Measurements from ENCODE around the gene TENM4.

DNA sequence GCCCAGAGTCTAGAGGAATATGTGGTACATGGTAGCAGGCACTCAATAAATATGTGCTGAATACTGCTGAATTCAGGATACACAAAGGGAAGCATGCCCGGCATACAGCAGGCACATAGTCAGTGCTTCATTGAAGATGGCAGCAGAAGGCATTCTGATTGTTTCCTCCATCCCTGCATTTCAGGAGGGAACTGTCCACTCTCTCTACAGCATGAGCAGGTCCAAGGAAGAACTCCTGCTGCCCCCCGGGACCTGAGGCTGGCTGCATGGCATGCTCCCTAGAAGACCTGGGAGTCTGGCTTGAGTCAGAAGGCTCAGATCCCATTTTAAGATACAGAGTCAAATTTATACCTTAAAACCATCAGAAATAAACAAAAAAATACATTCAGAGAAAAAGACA, 546.8 kb downstream of the TENM4 start:
- TF ChIP-seq, protein P1, sequence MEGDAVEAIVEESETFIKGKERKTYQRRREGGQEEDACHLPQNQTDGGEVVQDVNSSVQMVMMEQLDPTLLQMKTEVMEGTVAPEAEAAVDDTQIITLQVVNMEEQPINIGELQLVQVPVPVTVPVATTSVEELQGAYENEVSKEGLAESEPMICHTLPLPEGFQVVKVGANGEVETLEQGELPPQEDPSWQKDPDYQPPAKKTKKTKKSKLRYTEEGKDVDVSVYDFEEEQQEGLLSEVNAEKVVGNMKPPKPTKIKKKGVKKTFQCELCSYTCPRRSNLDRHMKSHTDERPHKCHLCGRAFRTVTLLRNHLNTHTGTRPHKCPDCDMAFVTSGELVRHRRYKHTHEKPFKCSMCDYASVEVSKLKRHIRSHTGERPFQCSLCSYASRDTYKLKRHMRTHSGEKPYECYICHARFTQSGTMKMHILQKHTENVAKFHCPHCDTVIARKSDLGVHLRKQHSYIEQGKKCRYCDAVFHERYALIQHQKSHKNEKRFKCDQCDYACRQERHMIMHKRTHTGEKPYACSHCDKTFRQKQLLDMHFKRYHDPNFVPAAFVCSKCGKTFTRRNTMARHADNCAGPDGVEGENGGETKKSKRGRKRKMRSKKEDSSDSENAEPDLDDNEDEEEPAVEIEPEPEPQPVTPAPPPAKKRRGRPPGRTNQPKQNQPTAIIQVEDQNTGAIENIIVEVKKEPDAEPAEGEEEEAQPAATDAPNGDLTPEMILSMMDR (IDR thresholded peaks at IDR 0.05; ENCODE audit: low read depth, low read length, poor library complexity, severe bottlenecking): no peak
- no peak for TF ChIP-seq EZH2phosphoT487 (IDR thresholded peaks at IDR 0.05; ENCODE audit: borderline replicate concordance, low read length)

Measured in DOHH2 (cell line).